ENCODE data around the gene SEC22A. TPM values are rescaled to one million over a fixed set of nuclear protein-coding genes. Genes with fewer than 3 reads are reported as not detected.

SEC22A gene
- total RNA-seq, 2 experiments from 2014 or later = 7.9 to 11.5 TPM

DNA sequence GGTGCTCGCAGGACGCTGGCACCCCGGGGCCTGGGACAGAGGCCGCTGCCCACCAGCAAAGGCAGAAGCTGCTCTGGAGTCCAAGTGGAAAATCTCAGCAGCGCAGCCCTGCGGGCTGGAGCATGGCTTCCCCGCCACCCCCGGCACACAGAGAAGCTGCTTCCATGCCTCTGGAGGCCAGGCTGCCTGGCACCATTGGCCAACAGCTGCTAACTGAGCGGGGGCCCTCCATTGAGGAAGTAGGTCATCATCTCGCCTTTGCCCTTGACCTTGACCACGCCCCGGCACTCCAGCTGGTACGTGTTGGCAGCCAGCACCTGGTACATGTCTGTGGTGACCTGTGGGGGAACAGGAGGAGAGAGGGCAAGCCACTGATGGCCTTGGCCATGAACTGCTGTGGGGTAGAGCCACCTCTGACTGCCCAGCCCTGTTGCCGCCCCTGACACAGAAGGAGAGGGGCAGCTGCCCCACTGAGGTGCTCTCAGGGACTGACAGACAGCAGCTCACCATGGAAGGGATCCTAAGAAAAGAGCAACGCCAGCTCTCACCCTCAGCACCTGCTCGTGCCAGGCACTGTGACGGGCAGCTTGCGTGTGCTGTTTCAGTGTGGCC, 82.8 kb downstream of the SEC22A start:
- ATAC-seq (ENCODE audit: poor library complexity) = no peak
- no peaks in the 10 kb centered on the region for H3K36me3 ChIP-seq (ENCODE audit: insufficient read depth, low read length)
- no peaks in the 10 kb centered on the region for H3K9me3 Mint-ChIP-seq
- H3K9me3 ChIP-seq (ENCODE audit: control insufficient read depth in 1 of 2, insufficient read depth in 1 of 2, low read length in 2 of 2) = peaks cover 0 to 17% of the 10 kb centered on the region in 2 experiments
- CTCF ChIA-PET = no interaction called here
- no peak for DNase-seq
- intact Hi-C loops (cut with DNase I, micrococcal nuclease) = no loop called here
- H3K4me1 ChIP-seq (ENCODE audit: insufficient read depth, low read length) = no peaks in the 10 kb centered on the region
- H3K36me3 Mint-ChIP-seq (ENCODE audit: low read depth) = no peaks in the 10 kb centered on the region
- no peak overlapping the region for H3K4me3 Mint-ChIP-seq
- POLR2A ChIA-PET = no interaction called here
- H3K4me1 Mint-ChIP-seq (ENCODE audit: low read depth) = no peaks in the 10 kb centered on the region
- no peak overlapping the region for H3K27ac ChIP-seq (ENCODE audit: low read depth in 1 of 2, low read length in 2 of 2)
- TF ChIP-seq, protein P1, sequence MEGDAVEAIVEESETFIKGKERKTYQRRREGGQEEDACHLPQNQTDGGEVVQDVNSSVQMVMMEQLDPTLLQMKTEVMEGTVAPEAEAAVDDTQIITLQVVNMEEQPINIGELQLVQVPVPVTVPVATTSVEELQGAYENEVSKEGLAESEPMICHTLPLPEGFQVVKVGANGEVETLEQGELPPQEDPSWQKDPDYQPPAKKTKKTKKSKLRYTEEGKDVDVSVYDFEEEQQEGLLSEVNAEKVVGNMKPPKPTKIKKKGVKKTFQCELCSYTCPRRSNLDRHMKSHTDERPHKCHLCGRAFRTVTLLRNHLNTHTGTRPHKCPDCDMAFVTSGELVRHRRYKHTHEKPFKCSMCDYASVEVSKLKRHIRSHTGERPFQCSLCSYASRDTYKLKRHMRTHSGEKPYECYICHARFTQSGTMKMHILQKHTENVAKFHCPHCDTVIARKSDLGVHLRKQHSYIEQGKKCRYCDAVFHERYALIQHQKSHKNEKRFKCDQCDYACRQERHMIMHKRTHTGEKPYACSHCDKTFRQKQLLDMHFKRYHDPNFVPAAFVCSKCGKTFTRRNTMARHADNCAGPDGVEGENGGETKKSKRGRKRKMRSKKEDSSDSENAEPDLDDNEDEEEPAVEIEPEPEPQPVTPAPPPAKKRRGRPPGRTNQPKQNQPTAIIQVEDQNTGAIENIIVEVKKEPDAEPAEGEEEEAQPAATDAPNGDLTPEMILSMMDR (IDR thresholded peaks at IDR 0.05) = no peak
- H3K27ac Mint-ChIP-seq = no peak overlapping the region
- H3K4me3 ChIP-seq (ENCODE audit: low read length) = no peak overlapping the region
- no peaks in the 10 kb centered on the region for H3K27me3 Mint-ChIP-seq
- no peaks in the 10 kb centered on the region for H3K27me3 ChIP-seq (ENCODE audit: control insufficient read depth in 1 of 2, insufficient read depth in 2 of 2, low read length in 2 of 2)

DNA sequence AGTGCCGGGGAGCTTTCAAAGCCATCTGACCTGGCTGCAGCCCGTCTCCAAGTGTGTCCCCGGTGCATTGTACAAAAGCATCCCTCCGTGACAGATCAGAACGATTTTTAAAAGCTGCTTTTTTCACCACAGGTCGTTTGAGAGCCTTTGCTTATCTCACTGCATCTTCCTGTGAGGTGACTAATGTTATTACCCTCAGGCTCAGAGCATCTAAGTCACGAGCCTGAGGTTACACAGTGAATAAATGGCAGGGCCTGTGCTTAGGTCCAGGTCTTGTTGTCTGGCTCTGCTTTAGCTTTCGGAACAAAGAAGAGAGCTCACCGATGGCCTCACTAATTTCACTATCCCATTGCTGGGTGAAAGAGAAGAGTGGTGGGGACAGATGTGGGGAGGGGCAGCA, 83.3 kb downstream of the SEC22A start:
- Histone ChIP-seq H3K4me3 (ENCODE audit: low read length) (no peak overlapping the region), H3K36me3 (ENCODE audit: insufficient read depth, low read length) (no peaks in the 10 kb centered on the region), H3K27me3 (ENCODE audit: control insufficient read depth in 1 of 2, insufficient read depth in 2 of 2, low read length in 2 of 2) (no peaks in the 10 kb centered on the region), H3K9me3 (ENCODE audit: control insufficient read depth in 1 of 2, insufficient read depth in 1 of 2, low read length in 2 of 2) (peaks cover 0 to 23% of the 10 kb centered on the region in 2 experiments), H3K27ac (ENCODE audit: low read depth in 1 of 2, low read length in 2 of 2) (no peak overlapping the region), H3K4me1 (ENCODE audit: insufficient read depth, low read length) (no peaks in the 10 kb centered on the region)
- Mint-ChIP-seq H3K36me3 (ENCODE audit: low read depth) (no peaks in the 10 kb centered on the region), H3K27ac (no peak overlapping the region), H3K9me3 (no peaks in the 10 kb centered on the region), H3K4me3 (no peak overlapping the region), H3K4me1 (ENCODE audit: low read depth) (no peaks in the 10 kb centered on the region), H3K27me3 (no peaks in the 10 kb centered on the region)
- POLR2A ChIA-PET = no interaction called here
- CTCF ChIA-PET = no interaction called here
- intact Hi-C loops (cut with DNase I, micrococcal nuclease) = no loop called here
- TF ChIP-seq, protein P1 (IDR thresholded peaks at IDR 0.05) = no peak
- no peak for ATAC-seq (ENCODE audit: poor library complexity)
- no peak for DNase-seq

DNA sequence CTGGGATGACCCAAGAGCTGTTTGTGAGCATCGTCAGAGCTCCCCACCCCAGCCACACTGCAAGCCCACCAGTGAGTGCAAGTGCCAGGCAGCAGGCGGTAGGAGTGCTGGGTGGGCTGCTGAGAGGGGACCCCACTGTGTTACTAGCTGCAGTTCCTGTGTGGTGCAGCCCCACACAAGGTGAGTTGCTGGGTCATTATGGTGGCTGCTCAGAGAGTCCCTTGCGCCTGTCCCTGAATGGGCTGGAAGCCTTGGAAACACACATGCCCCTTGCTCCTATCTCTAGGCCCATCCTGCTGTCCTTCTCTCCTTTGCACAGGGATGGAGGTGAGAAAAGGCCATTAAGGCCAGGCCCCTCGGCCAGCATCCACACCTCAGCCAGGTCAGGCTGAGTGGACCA, 83.7 kb downstream of the SEC22A start:
- CTCF ChIA-PET = no interaction called here

More for the DNA sequence above, 83.7 kb downstream of the SEC22A start:
- TF ChIP-seq, protein P1 (IDR thresholded peaks at IDR 0.05) = no peak
- no peaks in the 10 kb centered on the region for H3K4me1 ChIP-seq (ENCODE audit: insufficient read depth, low read length)
- H3K36me3 ChIP-seq (ENCODE audit: insufficient read depth, low read length) = no peaks in the 10 kb centered on the region
- DNase-seq (no peak), ATAC-seq (ENCODE audit: poor library complexity) (no peak)
- H3K4me3 ChIP-seq (ENCODE audit: low read length) = no peak overlapping the region
- no peaks in the 10 kb centered on the region for H3K27me3 ChIP-seq (ENCODE audit: control insufficient read depth in 1 of 2, insufficient read depth in 2 of 2, low read length in 2 of 2)
- intact Hi-C loops (cut with DNase I, micrococcal nuclease) = no loop called here
- Mint-ChIP-seq H3K4me1 (ENCODE audit: low read depth) (no peaks in the 10 kb centered on the region), H3K4me3 (no peak overlapping the region), H3K9me3 (no peaks in the 10 kb centered on the region), H3K36me3 (ENCODE audit: low read depth) (no peaks in the 10 kb centered on the region), H3K27me3 (no peaks in the 10 kb centered on the region), H3K27ac (no peak overlapping the region)
- peaks cover 0 to 25% of the 10 kb centered on the region in 2 experiments for H3K9me3 ChIP-seq (ENCODE audit: control insufficient read depth in 1 of 2, insufficient read depth in 1 of 2, low read length in 2 of 2)
- POLR2A ChIA-PET = no interaction called here
- H3K27ac ChIP-seq (ENCODE audit: low read depth in 1 of 2, low read length in 2 of 2) = no peak overlapping the region
